GM12878 (cell line): ENCODE measurements around the gene RETREG1.

Experiments
- ASH2L ChIP-seq: fragments of 300-600, 200-600 bp; sonication (generic); IDR thresholded peaks from 2 replicates; pipeline ENCODE4 v1.6.1; 2017; ENCODE audit warnings: low read depth, mild to moderate bottlenecking, borderline replicate concordance
- CHD2 ChIP-seq: IDR thresholded peaks from 2 replicates; pipeline ENCODE4 v1.6.1; 2011; ENCODE audit warnings: low read depth, low read length, improper control_type of control experiment, borderline replicate concordance
- CTCF ChIP-seq, 3 experiments: IDR thresholded peaks in 2 of 3; conservative IDR thresholded peaks in 1 of 3; 2 replicates each; pipeline ENCODE4 v1.5.1; 2011; ENCODE audit warnings: low read depth in 3 of 3, low read length in 3 of 3, mild to moderate bottlenecking in 3 of 3, control low read depth in 2 of 3, moderate library complexity in 2 of 3, inconsistent platforms in 1 of 3, mixed read lengths in 1 of 3; ENCODE audit not compliant: control insufficient read depth in 2 of 3, insufficient read depth in 1 of 3; ENCODE audit errors: extremely low read depth in 1 of 3
- ESRRA ChIP-seq: IDR thresholded peaks from 2 replicates; pipeline ENCODE4 v1.6.1; 2012; ENCODE audit warnings: mild to moderate bottlenecking, low read length, improper control_type of control experiment
- MAX ChIP-seq: IDR thresholded peaks from 2 replicates; pipeline ENCODE4 v1.6.1; 2012; ENCODE audit warnings: low read depth, low read length, improper control_type of control experiment
- NR2F1 ChIP-seq: fragments of 450-650 bp; conservative IDR thresholded peaks from 2 replicates; pipeline ENCODE4 v1.6.1; 2017; ENCODE audit warnings: mild to moderate bottlenecking
- PBX3 ChIP-seq: IDR thresholded peaks from 2 replicates; pipeline ENCODE4 v1.6.1; 2011; ENCODE audit warnings: mild to moderate bottlenecking, low read depth, low read length, moderate library complexity; ENCODE audit not compliant: insufficient replicate concordance
- POLR2A ChIP-seq: IDR thresholded peaks from 2 replicates; pipeline ENCODE4 v1.6.1; 2011; ENCODE audit warnings: low read depth, mild to moderate bottlenecking, low read length
- POLR2AphosphoS5 ChIP-seq: IDR thresholded peaks from 2 replicates; pipeline ENCODE4 v1.6.1; 2011; ENCODE audit warnings: mild to moderate bottlenecking, low read length, inconsistent platforms
- SREBF1 ChIP-seq: IDR thresholded peaks from 2 replicates; pipeline ENCODE4 v1.6.1; 2012; ENCODE audit warnings: mild to moderate bottlenecking, low read length
- STAT1 ChIP-seq: fragments of 450-650 bp; conservative IDR thresholded peaks from 2 replicates; pipeline ENCODE4 v1.6.1; 2014; ENCODE audit warnings: antibody characterized with exemption, mild to moderate bottlenecking
- TCF7 ChIP-seq: IDR thresholded peaks from 2 replicates; pipeline ENCODE4 v1.6.1; 2014; ENCODE audit warnings: antibody characterized with exemption, borderline replicate concordance
- WRNIP1 ChIP-seq: IDR thresholded peaks from 2 replicates; pipeline ENCODE4 v1.6.1; 2011; ENCODE audit warnings: low read depth, low read length, improper control_type of control experiment, borderline replicate concordance

GRCh38 chr5:16554110-16554509, 62.7 kb downstream of the RETREG1 start:
- TF ChIP-seq STAT1, result no peak
- no peak for TF ChIP-seq POLR2AphosphoS5
- no peak for TF ChIP-seq WRNIP1
- no peak for TF ChIP-seq TCF7
- no peak for TF ChIP-seq POLR2A
- TF ChIP-seq CTCF (IDR thresholded peaks at IDR 0.05 in 2 of 3, conservative IDR thresholded peaks at IDR 0.05 in 1 of 3; ENCODE audit: control insufficient read depth in 2 of 3, extremely low read depth in 1 of 3, insufficient read depth in 1 of 3, low read depth in 3 of 3, low read length in 3 of 3), result no peak
- no peak for TF ChIP-seq CHD2
- TF ChIP-seq MAX, result no peak
- no peak for TF ChIP-seq PBX3
- no peak for TF ChIP-seq ESRRA
- no peak for TF ChIP-seq ASH2L
- no peak for TF ChIP-seq SREBF1
- no peak for TF ChIP-seq NR2F1
